GM18520 (cell line): Measurements from ENCODE around the gene OR4X1.
"Not testable (repeated sequence)": the region's sequence is repeated elsewhere in the genome, so short reads cannot be mapped to it uniquely, and the experiment has no call there.

Experiments
- ATAC-seq: cut with Tn5 transposase; IDR thresholded peaks from one replicate; pipeline ENCODE4 v1.9.1; 2021; ENCODE audit not compliant: unreplicated experiment

Gene OR4X1, protein sequence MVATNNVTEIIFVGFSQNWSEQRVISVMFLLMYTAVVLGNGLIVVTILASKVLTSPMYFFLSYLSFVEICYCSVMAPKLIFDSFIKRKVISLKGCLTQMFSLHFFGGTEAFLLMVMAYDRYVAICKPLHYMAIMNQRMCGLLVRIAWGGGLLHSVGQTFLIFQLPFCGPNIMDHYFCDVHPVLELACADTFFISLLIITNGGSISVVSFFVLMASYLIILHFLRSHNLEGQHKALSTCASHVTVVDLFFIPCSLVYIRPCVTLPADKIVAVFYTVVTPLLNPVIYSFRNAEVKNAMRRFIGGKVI

GRCh38 chr11:48263423-48263911 lies at the start of gene OR4X1:
Gene OR4X1, plus strand, starts transcription at chr11:48263861. Its CDS starts 0 bp downstream, at chr11:48263861.
- no peak for ATAC-seq

DNA sequence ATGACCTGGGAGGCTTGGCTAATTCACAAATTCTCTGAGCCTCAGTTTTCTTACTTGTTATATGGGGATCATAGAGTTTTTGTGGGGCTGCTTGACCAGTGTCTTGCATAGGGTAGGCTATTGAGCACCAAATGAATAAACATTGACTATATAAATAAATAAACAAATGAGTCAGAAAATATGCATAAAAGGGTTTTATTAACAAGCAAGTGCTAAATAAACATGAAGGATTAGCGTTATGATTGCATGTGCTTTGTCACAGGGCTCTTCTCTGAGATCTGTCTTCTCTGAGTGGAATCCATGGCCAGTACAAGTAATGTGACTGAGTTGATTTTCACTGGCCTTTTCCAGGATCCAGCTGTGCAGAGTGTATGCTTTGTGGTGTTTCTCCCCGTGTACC lies 47.2 kb upstream of the OR4X1 start, which contains the start of gene OR4B1:
OR4B1 (plus strand) TSS at position 301 of the 400 bp plus-strand sequence; CDS start at position 301, 0 bp downstream.
- ATAC-seq = no peak

GRCh38 chr11:48228761-48229160 lies 34.9 kb upstream of the OR4X1 start:
- no peak for ATAC-seq

DNA sequence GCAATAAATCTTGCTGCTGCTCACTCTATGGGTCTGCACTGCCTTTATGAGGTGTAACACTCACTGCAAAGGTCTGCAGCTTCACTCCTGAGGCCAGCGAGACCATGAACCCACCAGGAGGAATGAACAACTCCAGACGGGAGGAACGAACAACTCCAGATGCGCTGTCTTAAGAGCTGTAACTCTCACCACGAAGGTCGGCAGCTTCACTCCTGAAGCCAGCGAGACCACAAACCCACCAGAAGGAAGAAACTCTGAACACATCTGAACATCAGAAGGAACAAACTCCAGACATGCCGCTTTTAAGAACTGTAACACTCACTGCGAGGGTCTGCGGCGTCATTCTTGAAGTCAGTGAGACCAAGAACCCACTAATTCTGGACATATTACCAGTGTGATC lies 33.6 kb upstream of the OR4X1 start:
- not testable (repeated sequence) for ATAC-seq

DNA sequence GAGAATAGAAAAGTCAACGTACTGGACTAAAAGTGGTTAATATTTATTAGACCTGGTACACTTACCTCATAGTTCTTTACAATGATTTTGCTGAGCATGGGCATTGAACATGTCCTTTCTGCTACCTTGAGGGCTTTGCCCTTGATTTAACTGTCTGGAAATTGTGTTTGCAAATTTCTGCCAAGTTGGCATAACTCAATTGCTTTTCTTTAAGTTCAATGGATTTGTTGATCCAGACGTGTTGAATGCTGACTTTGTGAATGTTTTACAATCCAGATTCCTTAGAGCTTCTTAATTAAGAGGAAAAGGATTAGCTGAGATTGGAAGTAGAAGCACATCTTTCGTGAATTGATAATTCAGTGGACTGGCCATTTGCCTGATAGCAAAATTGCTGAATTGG lies 25.9 kb upstream of the OR4X1 start:
- ATAC-seq = no peak

DNA sequence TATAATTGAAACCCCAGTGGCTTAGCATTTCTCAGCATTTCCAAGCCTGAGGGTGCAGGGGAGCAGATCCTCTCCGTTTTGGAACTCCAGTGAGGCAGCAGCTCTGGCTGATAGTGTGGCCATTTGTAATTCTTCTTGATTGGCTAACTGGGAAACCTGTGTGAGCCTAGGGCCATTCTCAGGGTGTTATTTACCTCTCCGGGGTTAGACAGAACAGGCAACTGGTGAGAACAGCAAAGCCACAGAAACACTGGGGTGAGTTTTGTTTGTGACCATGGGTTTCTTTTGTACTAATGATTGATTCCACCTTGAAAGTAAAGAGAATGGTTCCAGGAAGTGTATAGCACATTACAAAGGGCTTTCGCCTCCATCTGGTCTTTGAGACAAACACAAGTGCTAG lies 21.2 kb upstream of the OR4X1 start:
- no peak for ATAC-seq

DNA sequence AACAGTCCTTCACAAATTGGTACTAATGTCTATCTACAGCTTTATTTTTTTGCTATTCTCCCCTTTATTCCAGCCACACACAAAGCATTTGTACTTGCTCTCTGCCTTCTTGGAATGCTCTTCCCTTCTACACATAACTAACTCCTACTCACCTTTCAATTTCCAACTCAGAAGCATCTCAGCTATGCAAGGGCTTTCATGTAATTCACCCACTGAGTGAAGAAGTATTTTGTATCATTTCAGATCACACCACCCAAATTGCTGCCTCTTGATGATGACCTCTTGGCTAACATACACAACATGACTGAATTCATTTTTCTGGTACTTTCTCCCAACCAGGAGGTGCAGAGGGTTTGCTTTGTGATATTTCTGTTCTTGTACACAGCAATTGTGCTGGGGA lies 18.9 kb upstream of the OR4X1 start, which contains the start of gene OR4X2:
OR4X2 (plus strand) TSS at position 301 of the 400 bp plus-strand sequence; CDS start at position 301, 0 bp downstream.
- ATAC-seq = no peak

DNA sequence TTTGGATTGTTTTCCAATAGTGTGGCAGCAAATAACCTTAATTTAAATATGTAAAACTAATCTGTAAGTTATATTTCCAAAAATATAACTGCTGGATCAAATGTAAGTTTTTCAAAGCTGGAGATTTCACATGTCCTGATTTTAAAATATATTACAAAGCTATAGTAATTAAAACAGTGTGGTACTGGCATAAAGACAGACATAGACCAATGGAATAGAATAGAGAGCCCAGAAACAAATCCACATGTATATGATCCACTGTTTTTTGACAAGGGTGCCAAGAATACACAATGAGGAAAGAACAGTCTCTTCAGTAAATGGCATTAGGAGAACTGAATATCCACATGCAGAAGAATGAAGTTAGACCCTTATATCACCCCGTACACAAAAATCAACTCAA lies 14.8 kb upstream of the OR4X1 start:
- ATAC-seq = no peak

DNA sequence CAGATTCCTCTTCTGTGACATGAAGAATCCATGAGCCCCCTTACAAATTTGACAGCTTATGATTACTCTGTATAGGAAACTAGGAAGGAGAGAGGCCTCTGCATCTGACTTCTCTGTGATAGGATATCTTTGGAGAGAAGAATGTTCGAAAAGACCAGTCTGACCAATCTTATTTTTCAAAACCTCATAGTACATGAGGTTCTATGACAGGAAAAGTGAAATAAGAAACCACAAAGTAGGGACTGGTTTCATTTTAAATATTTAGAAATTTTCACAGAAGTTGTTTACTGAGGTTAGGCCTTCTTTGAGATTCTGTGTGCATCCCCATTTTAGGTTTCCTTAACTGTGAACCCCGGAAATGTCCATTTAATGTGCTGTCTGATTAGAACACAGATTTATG lies 2.1 kb upstream of the OR4X1 start:
- ATAC-seq = no peak

- ATAC-seq = no peak
These were observed 7.0 kb downstream of the OR4X1 start for GRCh38 chr11:48270621-48271020.

- no peak for ATAC-seq
These were observed 8.9 kb downstream of the OR4X1 start for GRCh38 chr11:48272606-48273005.

DNA sequence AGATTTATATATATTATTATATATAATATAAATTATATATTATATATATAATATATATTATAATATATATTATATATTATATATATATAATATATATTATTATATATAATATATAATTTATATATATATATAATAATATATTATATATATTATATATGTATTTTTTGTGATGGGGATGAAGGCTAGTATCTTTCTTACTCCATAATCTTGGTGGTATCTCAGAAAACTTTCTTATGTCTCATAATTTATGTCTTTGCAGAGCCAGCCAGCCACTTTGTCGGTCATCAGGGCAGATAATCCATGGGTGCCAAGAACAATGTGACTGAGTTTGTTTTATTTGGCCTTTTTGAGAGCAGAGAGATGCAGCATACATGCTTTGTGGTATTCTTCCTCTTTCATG lies 42.3 kb downstream of the OR4X1 start, which contains the start of gene OR4S1:
OR4S1 (plus strand) TSS at position 301 of the 400 bp plus-strand sequence; CDS start at position 301, 0 bp downstream.
- no peak for ATAC-seq

DNA sequence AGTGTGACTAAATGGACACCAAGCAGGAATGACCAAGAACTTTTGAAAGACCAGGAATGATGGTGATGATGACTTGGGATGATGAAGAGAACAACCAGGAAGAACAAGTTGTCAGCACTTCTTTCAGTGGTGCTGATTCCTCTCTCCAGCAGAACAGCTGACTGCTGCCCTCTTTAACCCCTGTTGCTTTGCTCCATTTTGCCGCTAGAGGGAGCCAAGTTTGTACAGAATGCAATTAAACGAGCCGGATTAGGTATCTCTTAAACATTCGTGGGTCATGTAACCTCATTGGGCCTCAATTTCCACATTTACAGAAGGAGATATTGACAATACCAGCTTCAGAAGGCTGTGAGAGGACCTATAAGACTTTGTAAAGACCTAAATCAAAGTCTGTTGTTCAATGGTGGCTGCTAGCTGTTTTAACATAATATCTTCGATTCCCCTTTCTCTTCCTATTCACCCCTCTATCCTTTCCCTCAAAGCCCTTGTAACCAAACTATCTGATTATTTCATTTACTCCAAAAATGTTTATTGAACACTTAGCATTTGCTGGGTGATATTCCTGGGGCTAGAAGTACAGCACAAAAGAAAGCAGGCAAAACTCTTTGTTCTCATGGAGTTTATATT lies 44.2 kb downstream of the OR4X1 start:
- peak; percentile 80 for ATAC-seq

GRCh38 chr11:48313590-48313989 lies 49.9 kb downstream of the OR4X1 start:
- ATAC-seq = not testable (repeated sequence)
